ENCODE measurements around the gene C11orf71.

C11orf71 gene

DNA sequence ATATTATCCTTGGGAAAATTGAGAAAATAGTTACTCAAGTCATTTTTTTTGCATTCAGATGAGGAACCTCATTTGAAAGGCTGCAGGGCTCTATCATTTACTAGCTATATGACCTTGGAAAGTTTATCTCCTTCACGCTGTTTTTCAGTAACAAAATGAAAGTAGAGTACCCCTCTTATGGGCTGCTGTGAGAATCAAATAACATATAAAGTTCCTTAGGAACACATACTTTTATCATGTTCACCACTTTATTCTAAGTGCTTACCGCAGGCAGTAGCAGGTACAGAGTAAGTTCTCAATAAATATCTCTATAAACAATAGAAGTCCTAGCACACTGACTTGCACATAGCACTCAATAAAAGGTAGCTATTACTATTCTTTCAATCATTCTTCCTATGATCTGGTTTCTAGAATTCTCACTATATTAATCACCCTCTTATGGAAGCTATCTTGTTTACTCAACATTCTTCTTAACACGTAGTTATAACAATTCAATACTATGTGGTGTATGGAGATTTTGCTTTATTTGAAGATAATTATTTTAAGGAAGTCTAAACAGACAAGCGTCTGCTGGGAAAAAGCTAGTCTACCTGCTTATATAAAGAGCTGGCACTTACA, 1.9 kb downstream of the C11orf71 start:
- no peak for DNase-seq

DNA sequence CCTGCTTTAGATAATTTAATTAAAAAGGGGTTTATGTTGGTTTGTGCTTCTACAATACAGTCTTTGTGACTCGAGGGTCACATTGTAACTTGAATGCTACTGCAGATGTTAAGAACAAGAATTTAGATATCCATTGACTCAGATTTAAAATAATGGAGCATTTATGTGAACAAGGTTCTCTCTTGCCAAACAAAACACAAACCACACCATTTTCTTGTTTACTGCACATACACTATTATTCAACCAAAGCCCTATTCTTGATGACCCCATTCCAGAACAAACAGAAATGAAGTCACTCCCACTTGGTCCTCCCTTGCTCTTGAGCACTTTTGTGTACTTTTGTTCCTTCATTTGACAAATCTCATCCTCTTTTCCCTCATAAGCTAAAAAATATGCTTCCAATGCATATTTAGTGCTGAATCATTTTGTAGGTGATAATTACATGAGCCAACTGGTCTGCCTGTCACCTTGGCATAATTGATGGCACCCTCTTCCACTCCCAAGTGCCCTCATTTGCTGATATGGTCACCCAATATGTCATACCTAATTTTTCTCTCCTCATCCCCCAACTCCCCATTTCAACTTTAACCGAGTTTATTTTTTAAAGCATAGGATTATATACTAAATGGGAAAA, 2.8 kb downstream of the C11orf71 start:
- DNase-seq: no peak

DNA sequence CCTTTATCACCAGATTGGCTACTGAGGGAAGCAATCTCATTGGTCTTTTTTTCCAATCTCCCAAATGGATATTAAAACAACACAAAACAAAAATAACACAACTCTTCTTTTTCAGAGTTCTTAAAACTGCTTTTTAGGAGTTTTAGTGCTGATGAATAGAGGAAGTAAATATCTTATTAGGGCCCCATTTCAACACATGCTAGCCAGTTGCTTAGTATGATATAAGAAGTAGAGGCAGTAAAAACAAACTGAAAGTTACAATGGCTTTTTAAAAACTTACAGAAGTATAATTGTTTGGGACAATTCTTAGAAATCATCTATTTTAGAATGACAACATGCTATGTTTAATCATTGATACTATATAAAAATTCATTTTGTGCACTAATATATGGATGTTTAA, 3.4 kb downstream of the C11orf71 start:
- no peak for DNase-seq

GRCh38 chr11:114395736-114396135, 4.6 kb downstream of the C11orf71 start:
- no peak for DNase-seq

DNA sequence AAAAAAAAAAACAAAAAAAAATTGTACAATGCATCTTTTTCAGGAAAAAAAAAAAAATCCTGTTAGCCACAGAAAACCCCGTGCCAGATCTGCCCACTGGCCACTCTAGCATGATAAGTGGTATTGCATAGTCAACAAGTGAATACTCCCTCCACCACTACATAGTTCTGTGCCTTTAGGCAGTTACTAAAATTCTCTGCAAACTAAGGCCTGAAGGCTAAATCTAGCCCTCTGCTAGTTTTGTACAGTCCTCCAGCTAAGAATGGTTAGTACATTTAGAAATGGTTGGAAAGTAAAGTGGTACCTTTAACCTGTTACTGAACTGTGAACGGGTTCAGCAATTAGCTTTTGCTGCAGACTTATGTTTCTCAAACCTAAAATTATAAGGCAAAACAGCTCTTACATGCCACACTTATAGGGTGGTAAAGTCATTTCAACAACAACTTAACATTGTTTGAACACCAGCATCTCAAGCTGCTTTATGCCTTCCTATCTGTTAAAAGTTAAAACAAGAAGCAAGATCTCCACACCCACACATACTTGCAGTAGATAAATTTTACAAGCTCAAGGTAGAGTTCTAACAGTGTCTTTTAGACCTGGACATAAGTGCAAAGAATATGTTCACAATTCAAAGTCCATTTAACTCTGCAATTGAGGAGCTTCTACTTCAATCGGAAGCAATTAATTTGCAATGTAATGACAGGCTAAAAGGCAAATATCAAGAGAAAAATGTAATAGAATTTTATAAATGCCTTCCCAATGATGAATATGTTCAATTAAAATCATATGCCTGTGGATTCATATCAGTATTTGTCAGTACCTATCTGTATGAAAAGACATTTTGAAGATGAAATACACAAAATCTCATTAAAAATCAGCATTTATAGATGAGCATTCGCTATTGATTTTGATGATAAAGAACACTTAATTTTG, 7.3 kb downstream of the C11orf71 start:
- DNase-seq: no peak

DNA sequence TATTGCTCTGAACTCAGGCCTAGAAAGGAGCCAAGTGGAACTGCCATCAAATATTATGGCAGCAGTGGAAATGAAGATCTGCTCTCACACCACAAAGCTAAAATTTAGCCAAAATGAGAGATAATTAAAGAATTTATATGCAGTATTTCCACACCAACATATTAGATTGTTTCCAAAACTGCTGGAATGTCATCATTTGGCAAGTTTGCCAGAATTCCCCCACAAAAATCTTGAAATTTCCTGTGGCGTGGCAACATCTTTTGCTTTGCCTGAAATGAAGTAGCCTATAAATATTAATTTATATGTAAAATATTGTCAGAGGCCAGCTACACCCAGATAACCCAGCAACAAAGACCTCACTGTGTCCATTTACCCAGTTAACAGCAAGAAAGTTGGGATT, 13.8 kb downstream of the C11orf71 start:
- DNase-seq: no peak

- no peak for DNase-seq
These were observed 14.2 kb downstream of the C11orf71 start for GRCh38 chr11:114386131-114386530.

DNA sequence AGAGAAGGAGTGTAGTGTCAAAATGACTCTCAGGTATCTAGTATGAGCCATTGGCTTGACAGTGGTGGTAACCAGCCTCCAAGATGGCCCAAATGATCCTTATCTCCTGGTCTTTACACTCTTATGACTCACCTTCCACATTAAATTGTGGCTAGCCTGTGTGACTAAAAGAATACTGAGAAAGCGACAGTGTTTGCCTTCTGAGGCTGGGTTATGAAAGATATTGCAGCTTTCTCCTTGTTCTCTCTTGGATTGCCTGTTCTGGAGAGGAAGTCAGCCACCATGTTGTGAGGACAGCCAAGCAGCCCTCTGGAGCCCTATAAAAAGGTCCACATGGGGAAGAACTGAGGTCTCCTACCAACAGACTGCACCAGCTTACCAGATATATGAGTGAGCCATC, 15.8 kb downstream of the C11orf71 start:
- peak; percentile 34 for DNase-seq

DNA sequence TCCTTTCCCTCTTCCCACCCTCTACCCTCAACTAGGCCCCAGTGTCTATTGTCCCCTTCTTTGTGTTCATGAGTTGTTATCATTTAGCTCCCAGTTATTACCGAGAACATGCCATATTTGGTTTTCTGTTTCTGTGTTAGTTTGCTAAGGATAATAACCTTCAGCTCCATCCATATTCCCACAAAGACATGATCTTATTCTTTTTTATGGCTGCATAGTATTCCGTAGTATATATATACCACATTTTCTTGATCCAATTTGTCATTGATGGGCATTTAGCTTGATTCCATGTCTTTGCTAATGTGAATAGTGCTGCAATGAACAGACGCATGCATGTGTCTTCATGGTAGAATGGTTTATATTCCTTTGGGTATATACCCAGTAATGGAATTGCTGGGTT, 17.8 kb downstream of the C11orf71 start:
- no peak for DNase-seq

GRCh38 chr11:114379394-114380069, 20.8 kb downstream of the C11orf71 start:
- DNase-seq: no peak

GRCh38 chr11:114377612-114378267, 22.6 kb downstream of the C11orf71 start:
- DNase-seq: no peak

- no peak for DNase-seq
These were observed 25.3 kb downstream of the C11orf71 start for GRCh38 chr11:114375052-114375451.

- no peak for DNase-seq
These were observed 31.2 kb downstream of the C11orf71 start for GRCh38 chr11:114368918-114369680.

DNA sequence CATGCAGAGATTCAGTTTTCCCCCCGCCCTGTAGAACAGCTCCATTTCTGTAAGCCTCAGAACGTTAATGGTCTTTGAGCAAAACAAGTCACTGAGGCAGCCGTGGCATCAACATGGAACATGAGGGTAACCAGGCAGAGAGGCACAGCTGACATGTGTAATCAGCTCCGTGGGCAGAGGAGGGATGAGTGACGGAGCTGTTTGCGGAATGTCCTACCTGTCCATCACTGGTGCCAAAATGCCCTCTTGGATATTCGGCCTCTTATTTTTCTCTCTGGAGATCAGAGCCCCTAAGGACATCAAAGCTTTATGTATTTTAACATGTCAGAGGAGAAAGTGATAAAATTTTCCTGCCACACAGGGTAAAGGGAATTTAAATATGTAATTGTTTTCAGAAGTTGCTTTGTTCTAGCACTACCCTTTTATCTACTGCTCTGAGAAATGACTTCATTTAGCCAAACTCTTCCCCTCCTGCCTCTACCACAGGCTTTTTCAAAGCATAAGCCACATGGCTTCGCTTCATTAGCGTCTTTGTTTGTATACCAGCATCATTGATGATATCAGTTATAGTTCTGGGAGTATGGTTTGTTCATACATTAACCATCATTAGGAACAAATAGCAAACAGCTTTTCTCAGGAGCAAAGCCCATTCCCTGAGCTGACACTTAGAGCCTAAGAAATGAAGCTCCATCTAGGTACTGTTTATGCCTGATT, 32.9 kb downstream of the C11orf71 start:
- DNase-seq: no peak

- DNase-seq: no peak
These were observed 33.7 kb downstream of the C11orf71 start for GRCh38 chr11:114366331-114367243.

GRCh38 chr11:114362958-114363357, 37.4 kb downstream of the C11orf71 start:
- no peak for DNase-seq

DNA sequence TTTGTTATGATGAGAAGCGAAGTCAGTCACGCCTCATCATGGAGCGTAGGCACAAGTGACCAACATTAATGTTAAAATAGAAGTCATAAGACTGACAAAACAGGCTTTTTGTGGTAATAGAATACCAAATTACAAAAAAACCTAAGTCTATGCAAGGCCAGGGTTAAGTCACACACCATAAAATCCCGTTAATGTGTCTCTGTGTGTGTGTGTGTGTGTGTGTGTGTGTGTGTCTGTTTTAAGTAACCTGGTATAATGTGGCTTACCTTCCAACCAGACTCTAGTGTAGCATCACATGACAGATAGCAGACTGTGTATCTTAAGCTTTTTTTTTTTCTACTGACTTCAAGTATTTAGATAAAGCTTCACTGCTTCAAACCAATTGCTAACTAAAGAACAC, 38.0 kb downstream of the C11orf71 start:
- DNase-seq: no peak

GRCh38 chr11:114359342-114359741, 41.0 kb downstream of the C11orf71 start:
- DNase-seq: no peak

DNA sequence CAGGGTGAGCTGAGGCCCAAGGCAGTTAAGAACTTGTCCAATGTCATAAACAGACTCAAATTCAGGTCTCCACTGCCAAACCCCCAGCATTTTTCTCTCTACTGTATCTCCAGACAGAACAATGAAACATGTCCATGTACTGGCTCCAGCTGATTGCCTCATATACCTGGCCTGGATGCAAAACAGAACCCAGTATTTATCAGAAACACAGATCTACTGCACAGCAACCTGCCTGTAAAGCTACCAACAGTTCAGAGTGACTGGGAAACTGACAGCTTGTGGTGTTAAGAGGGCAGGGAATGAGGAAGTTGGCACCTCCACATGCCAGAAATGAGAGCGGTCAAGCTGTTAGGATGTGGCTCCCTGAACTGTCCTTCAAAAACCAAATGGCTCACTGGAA, 41.6 kb downstream of the C11orf71 start:
- DNase-seq: no peak

DNA sequence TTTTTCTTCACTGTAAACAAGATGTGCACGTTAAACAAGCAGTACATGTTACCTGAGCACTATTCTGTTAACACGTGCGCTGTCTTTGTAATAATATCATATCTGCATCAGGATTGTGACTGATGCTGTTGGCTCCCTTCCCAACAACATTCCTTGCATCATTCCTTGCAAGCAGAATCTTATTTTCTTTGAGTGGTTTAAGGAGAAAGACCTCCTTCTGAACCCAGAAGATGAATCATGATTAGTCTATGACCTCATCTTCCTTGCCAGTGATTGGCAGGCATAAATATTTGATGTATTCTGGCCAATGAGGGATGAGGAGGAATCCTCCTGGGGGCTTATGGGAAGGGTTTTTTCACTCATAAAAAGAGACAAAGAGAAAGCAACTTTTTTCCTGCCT, 46.2 kb downstream of the C11orf71 start:
- no peak for DNase-seq

Measured in activated CD4-positive, alpha-beta T cell treated with anti-CD3 and anti-CD28 coated beads, Interleukin-10, Interleukin-2, amounts not matched to agents 100 ng/mL and 50 ng/mL, durations not matched to agents 16 hours and 8 hours (primary cell).